Ishikawa (cell line): ENCODE measurements around the gene KCNH2.

ENCODE experiments used
- CEBPB ChIP-seq: IDR thresholded peaks from 2 replicates; pipeline ENCODE4 v1.6.1; 2012
- EP300 ChIP-seq: IDR thresholded peaks from 2 replicates; pipeline ENCODE4 v1.6.1; 2012; ENCODE audit warnings: borderline replicate concordance
- FOXM1 ChIP-seq: IDR thresholded peaks from 2 replicates; pipeline ENCODE4 v1.6.1; 2012; ENCODE audit warnings: low read depth, borderline replicate concordance
- MAX ChIP-seq: IDR thresholded peaks from 2 replicates; pipeline ENCODE4 v1.6.1; 2012
- RAD21 ChIP-seq: IDR thresholded peaks from 2 replicates; pipeline ENCODE4 v1.6.1; 2012; ENCODE audit warnings: low read depth
- TAF1 ChIP-seq: IDR thresholded peaks from 2 replicates; pipeline ENCODE4 v1.6.1; 2012; ENCODE audit warnings: low read depth, mild to moderate bottlenecking
- USF1 ChIP-seq: IDR thresholded peaks from 2 replicates; pipeline ENCODE4 v1.6.1; 2012
- YY1 ChIP-seq: IDR thresholded peaks from 2 replicates; pipeline ENCODE4 v1.6.1; 2012; ENCODE audit warnings: low read depth

GRCh38 chr7:150923802-150924201, 54.3 kb downstream of the KCNH2 start:
- no peak for TF ChIP-seq YY1
- no peak for TF ChIP-seq CEBPB
- no peak for TF ChIP-seq MAX
- no peak for TF ChIP-seq TAF1
- TF ChIP-seq FOXM1 = no peak
- no peak for TF ChIP-seq RAD21
- TF ChIP-seq EP300 = no peak
- no peak for TF ChIP-seq USF1
